HCT116 (cell line): Measurements from ENCODE around the gene CCDC197. TPM values are rescaled to one million over a fixed set of nuclear protein-coding genes. Genes with fewer than 3 reads are reported as not detected.

ENCODE experiments used
- ATAC-seq: fragments of 200-7000 bp; cut with Tn5 transposase; 2 replicates; pipeline ENCODE4 v1.9.1; 2020; ENCODE audit warnings: mild to moderate bottlenecking, moderate library complexity
- BruUV-seq: library from RNA; stranded (reverse); fragments of 400-500 nt; replicated peaks from 2 replicates; lab custom pipeline; 2021; lab: Mats Ljungman, UMichigan
- CTCF ChIA-PET: fragments of 300-600 bp; sonication (Branson Sonifier 250); formaldehyde crosslinking; loops from one replicate; lab custom pipeline; 2021; ENCODE audit warnings: antibody characterized with exemption; lab: Charles Lee
- POLR2A ChIA-PET: fragments of 300-600, 350-600 bp; sonication (Branson Sonifier 250); formaldehyde crosslinking; loops from one replicate; lab custom pipeline; 2021; ENCODE audit warnings: antibody characterized with exemption; lab: Charles Lee
- RAD21 ChIA-PET, 2 experiments: fragments of 300-600 bp; sonication (Branson Sonifier 250); formaldehyde crosslinking; loops; one replicate each; lab custom pipeline; 2023; ENCODE audit warnings: low total read pairs in 2 of 2; ENCODE audit not compliant: uncharacterized antibody in 2 of 2, unreplicated experiment in 2 of 2, low non-redundant PET in 1 of 2; lab: Charles Lee
- DNase-seq: peaks from one replicate; pipeline ENCODE4 v3.0.0-alpha.2; 2010; ENCODE audit warnings: low read depth, low spot score
- H2AFZ ChIP-seq: fragments of 200-600 bp; shearing (Covaris generic), sonication (generic); 2 replicates; pipeline ENCODE4 v1.6.1; 2017; ENCODE audit warnings: low read depth, mixed run types, mixed read lengths, antibody characterized with exemption, low read length; ENCODE audit not compliant: poor library complexity, severe bottlenecking
- H3K27ac ChIP-seq: 2 replicates; pipeline ENCODE4 v1.5.1; 2012; ENCODE audit warnings: low read depth, low read length
- H3K27me3 ChIP-seq: fragments of 200-600 bp; sonication (generic); 2 replicates; pipeline ENCODE4 v1.6.1; 2016; ENCODE audit warnings: mixed run types, low read length, mixed read lengths; ENCODE audit not compliant: insufficient read depth
- H3K36me3 ChIP-seq, 2 experiments: fragments of 200-500 bp in 1 of 2; fragments of 200-600 bp in 1 of 2; sonication (Bioruptor generic) in 1 of 2; sonication (generic) in 1 of 2; 2 replicates each; pipeline versions ENCODE4 v1.5.1 to v1.6.1; 2014 to 2016; ENCODE audit warnings: low read length in 2 of 2, inconsistent platforms in 1 of 2, mixed read lengths in 1 of 2, mixed run types in 1 of 2; ENCODE audit not compliant: insufficient read depth in 2 of 2, control insufficient read depth in 1 of 2
- H3K4me1 ChIP-seq, 2 experiments: fragments of 200-600 bp in 1 of 2; sonication (generic) in 1 of 2; 2 replicates each; pipeline versions ENCODE4 v1.5.1 to v1.6.1; 2012 to 2017; ENCODE audit warnings: low read length in 2 of 2, inconsistent platforms in 1 of 2, mild to moderate bottlenecking in 1 of 2, mixed read lengths in 1 of 2, mixed run types in 1 of 2, moderate library complexity in 1 of 2; ENCODE audit not compliant: insufficient read depth in 2 of 2, control insufficient read depth in 1 of 2
- H3K4me2 ChIP-seq: fragments of 200-600 bp; sonication (generic); 2 replicates; pipeline ENCODE4 v1.6.1; 2017; ENCODE audit warnings: mixed run types, low read length, mixed read lengths
- H3K4me3 ChIP-seq, 2 experiments: fragments of 200-600 bp in 1 of 2; sonication (generic) in 1 of 2; replicated peaks in 1 of 2; 2 replicates each; pipeline ENCODE4 v1.5.1; 2011 to 2016; ENCODE audit warnings: low read length in 2 of 2, control low read depth in 1 of 2, low read depth in 1 of 2, mild to moderate bottlenecking in 1 of 2, mixed read lengths in 1 of 2, mixed run types in 1 of 2
- H3K79me2 ChIP-seq: fragments of 200-600 bp; sonication (generic); 2 replicates; pipeline ENCODE4 v1.6.1; 2017; ENCODE audit warnings: mild to moderate bottlenecking, mixed run types, low read length, moderate library complexity, mixed read lengths; ENCODE audit not compliant: insufficient read depth
- H3K9ac ChIP-seq: fragments of 200-600 bp; sonication (generic); 2 replicates; pipeline ENCODE4 v1.6.1; 2016; ENCODE audit warnings: low read length, mixed read lengths
- H3K9me2 ChIP-seq: fragments of 200-600 bp; sonication (generic), shearing (Covaris generic); 2 replicates; pipeline ENCODE4 v1.6.1; 2017; ENCODE audit warnings: mixed run types, mild to moderate bottlenecking, moderate library complexity; ENCODE audit not compliant: insufficient read depth
- H3K9me3 ChIP-seq, 2 experiments: fragments of 200-500 bp in 1 of 2; fragments of 200-600 bp in 1 of 2; sonication (Bioruptor generic) in 1 of 2; sonication (generic) in 1 of 2; 2 replicates each; pipeline ENCODE4 v1.6.1; 2014 to 2017; ENCODE audit warnings: low read length in 2 of 2, mixed read lengths in 2 of 2, inconsistent platforms in 1 of 2, low read depth in 1 of 2, mild to moderate bottlenecking in 1 of 2, mixed run types in 1 of 2, moderate library complexity in 1 of 2; ENCODE audit not compliant: control insufficient read depth in 1 of 2, insufficient read depth in 1 of 2
- H4K20me1 ChIP-seq: fragments of 200-600 bp; sonication (generic), shearing (Covaris generic); 2 replicates; pipeline ENCODE4 v1.6.1; 2017; ENCODE audit warnings: mixed run types, mild to moderate bottlenecking, moderate library complexity; ENCODE audit not compliant: insufficient read depth
- CBX3 ChIP-seq: IDR thresholded peaks from 2 replicates; pipeline ENCODE4 v1.6.1; 2012; ENCODE audit warnings: low read depth
- CEBPB ChIP-seq: IDR thresholded peaks from 2 replicates; pipeline ENCODE4 v1.6.1; 2012; ENCODE audit warnings: low read depth
- EGR1 ChIP-seq: IDR thresholded peaks from 2 replicates; pipeline ENCODE4 v1.6.1; 2012; ENCODE audit warnings: low read depth
- ELF1 ChIP-seq: IDR thresholded peaks from 2 replicates; pipeline ENCODE4 v1.6.1; 2012; ENCODE audit warnings: low read depth, borderline replicate concordance
- FOSL1 ChIP-seq: IDR thresholded peaks from 2 replicates; pipeline ENCODE4 v1.6.1; 2012; ENCODE audit warnings: low read depth
- POLR2A ChIP-seq: IDR thresholded peaks from 2 replicates; pipeline ENCODE4 v1.7.0; 2011; ENCODE audit warnings: borderline replicate concordance; ENCODE audit not compliant: insufficient read depth, insufficient read length; ENCODE audit errors: extremely low read depth
- POLR2AphosphoS5 ChIP-seq: IDR thresholded peaks from 2 replicates; pipeline ENCODE4 v1.6.1; 2011; ENCODE audit warnings: mild to moderate bottlenecking, low read depth, low read length, moderate library complexity
- REST ChIP-seq: IDR thresholded peaks from 2 replicates; pipeline ENCODE4 v1.6.1; 2012; ENCODE audit warnings: low read depth
- SP1 ChIP-seq: IDR thresholded peaks from 2 replicates; pipeline ENCODE4 v1.6.1; 2012; ENCODE audit warnings: low read depth
- intact Hi-C: fragments of 100-400 bp; cut with micrococcal nuclease; formaldehyde crosslinking; loops from 2 replicates; pipeline ENCODE4 v1.10.0; 2022
- total RNA-seq: library from RNA; stranded (reverse); gene quantifications from one replicate; pipeline ENCODE4 v1.2.1, GENCODE V29; 2021; ENCODE audit not compliant: unreplicated experiment

CCDC197 gene
- total RNA-seq, 1 experiment from 2014 or later: not detected

- H3K36me3 ChIP-seq: peaks cover 50 to 73% of the 10 kb centered on the region in 2 experiments
- CTCF ChIA-PET: no interaction called here
These were observed 57.8 kb downstream of the CCDC197 start for GRCh38 chr14:94054936-94055335.

DNA sequence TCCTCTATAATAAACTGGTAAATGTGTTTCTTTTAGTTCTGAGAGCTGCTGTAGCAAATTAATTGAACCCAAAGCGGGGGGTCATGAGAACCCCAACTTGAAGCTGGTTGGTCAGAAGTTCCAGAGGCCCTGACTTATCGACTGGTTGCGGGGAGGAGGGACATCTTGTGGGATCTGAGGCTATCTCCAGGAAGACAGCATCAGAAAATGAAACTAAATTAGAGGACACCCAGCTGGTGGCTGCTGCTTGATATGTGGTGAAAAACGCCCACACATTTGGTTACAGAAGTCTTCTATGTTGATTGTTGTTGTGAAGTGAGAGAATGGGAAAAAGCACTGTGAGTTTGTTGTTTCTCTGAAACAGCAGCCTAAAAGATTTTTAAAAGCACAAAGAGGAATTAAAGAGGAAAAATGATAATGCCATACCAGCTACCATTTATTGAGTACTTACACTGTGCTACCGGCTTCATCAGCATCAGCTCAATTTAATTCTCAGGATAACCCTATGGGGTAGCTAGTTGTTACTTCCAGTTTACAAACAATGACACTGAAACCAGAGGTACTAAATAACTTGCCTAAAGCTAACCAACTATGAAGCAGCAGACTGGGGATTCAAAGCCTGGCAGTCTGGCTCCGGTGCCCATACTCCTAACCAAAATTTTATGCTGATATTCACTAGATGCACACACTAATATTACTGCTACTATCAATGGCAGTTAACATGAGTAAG lies 59.6 kb downstream of the CCDC197 start:
- Histone ChIP-seq H3K9me2 (no peaks in the 10 kb centered on the region), H3K4me2 (no peak overlapping the region), H3K27me3 (no peaks in the 10 kb centered on the region), H3K79me2 (peaks cover 34% of the 10 kb centered on the region; the same call in 1 of the 2 replicates), H3K4me3 (no peak overlapping the region), H3K9ac (no peak overlapping the region), H3K9me3 (no peaks in the 10 kb centered on the region), H3K4me1 (no peaks in the 10 kb centered on the region), H2AFZ (no peak overlapping the region), H4K20me1 (no peaks in the 10 kb centered on the region), H3K36me3 (peaks cover 59 to 74% of the 10 kb centered on the region in 2 experiments), H3K27ac (no peak overlapping the region)
- no peak for DNase-seq
- intact Hi-C loops: no loop called here
- no peak for ATAC-seq
- ChIA-PET POLR2A (no interaction called here), CTCF (interaction anchor here (1.0 to 2.7 kb wide), 2 partner anchors 20 to 75 kb away, joined by 3 to 5 read pairs; no protein-coding TSS in a partner anchor), RAD21 (no interaction called here)
- no TSS peak for BruUV-seq
- no peak for TF ChIP-seq REST
- TF ChIP-seq POLR2A: no peak
- no peak for TF ChIP-seq SP1
- TF ChIP-seq FOSL1: no peak
- TF ChIP-seq EGR1: no peak
- no peak for TF ChIP-seq CEBPB
- TF ChIP-seq POLR2AphosphoS5: no peak
- TF ChIP-seq ELF1: no peak
- no peak for TF ChIP-seq CBX3

More at GRCh38 chr14:94054936-94055335, 57.8 kb downstream of the CCDC197 start:
- Histone ChIP-seq H3K27ac (no peak overlapping the region), H3K27me3 (no peaks in the 10 kb centered on the region), H3K4me3 (no peak overlapping the region), H3K4me2 (no peak overlapping the region), H3K79me2 (peaks cover 19% of the 10 kb centered on the region; the same call in 1 of the 2 replicates), H3K4me1 (no peaks in the 10 kb centered on the region), H3K9ac (no peak overlapping the region), H2AFZ (no peak overlapping the region), H4K20me1 (no peaks in the 10 kb centered on the region), H3K9me3 (no peaks in the 10 kb centered on the region), H3K9me2 (no peaks in the 10 kb centered on the region)
- intact Hi-C loops: no loop called here
- no peak for TF ChIP-seq POLR2AphosphoS5
- ChIA-PET RAD21 (no interaction called here), POLR2A (no interaction called here)
- ATAC-seq (no peak), DNase-seq (no peak)
- no TSS peak for BruUV-seq
